ENCODE results near the gene XYLT1. TPM values are rescaled to one million over a fixed set of nuclear protein-coding genes. Genes with fewer than 3 reads are reported as not detected.
"Not testable (repeated sequence)": the region's sequence is repeated elsewhere in the genome, so short reads cannot be mapped to it uniquely, and the experiment has no call there.

Gene XYLT1
- total RNA-seq, 2 experiments from 2014 or later: 46.6 to 50.1 TPM

DNA sequence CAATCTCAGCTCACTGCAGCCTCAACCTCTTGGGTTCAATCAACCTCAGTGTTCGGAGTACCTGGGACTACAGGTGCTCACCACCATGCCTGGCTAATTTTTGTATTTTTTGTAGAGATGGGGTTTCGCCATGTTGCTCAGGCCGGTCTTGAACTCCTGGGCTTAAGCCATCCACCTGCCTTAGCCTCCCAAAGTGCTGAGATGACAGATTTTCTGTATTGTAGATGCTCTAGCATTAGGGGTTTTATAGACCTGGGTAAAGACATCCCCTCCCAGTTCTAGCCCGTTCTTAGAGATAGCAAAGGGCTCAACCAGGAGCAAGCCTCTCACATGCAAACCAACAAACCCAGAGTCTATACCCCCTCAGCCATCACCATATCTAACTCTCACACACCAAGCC is 57.3 kb downstream of the XYLT1 start:
- Mint-ChIP-seq H3K36me3 (ENCODE audit: low read depth) (peaks cover 58% of the 10 kb centered on the region), H3K9me3 (peaks cover 10% of the 10 kb centered on the region), H3K4me1 (peaks cover 65% of the 10 kb centered on the region), H3K4me3 (no peak overlapping the region), H3K27ac (no peak overlapping the region), H3K27me3 (no peaks in the 10 kb centered on the region)
- ChIA-PET POLR2A (no interaction called here), CTCF (no interaction called here)
- no peak for DNase-seq

GRCh38 chr16:17412791-17413190 is 58.0 kb downstream of the XYLT1 start:
- peaks cover 58% of the 10 kb centered on the region for H3K36me3 Mint-ChIP-seq (ENCODE audit: low read depth)
- CTCF ChIA-PET: no interaction called here
- DNase-seq: no peak
- peaks cover 63% of the 10 kb centered on the region for H3K4me1 Mint-ChIP-seq
- peaks cover 7% of the 10 kb centered on the region for H3K9me3 Mint-ChIP-seq
- H3K27me3 Mint-ChIP-seq: no peaks in the 10 kb centered on the region
- POLR2A ChIA-PET: no interaction called here
- H3K4me3 Mint-ChIP-seq: no peak overlapping the region
- H3K27ac Mint-ChIP-seq: no peak overlapping the region

- CTCF ChIA-PET: no interaction called here
- DNase-seq: no peak
- H3K4me3 Mint-ChIP-seq: no peak overlapping the region
- POLR2A ChIA-PET: no interaction called here
- no peaks in the 10 kb centered on the region for H3K27me3 Mint-ChIP-seq
- H3K27ac Mint-ChIP-seq: no peak overlapping the region
- H3K36me3 Mint-ChIP-seq (ENCODE audit: low read depth): peaks cover 54% of the 10 kb centered on the region
- H3K9me3 Mint-ChIP-seq: peaks cover 5% of the 10 kb centered on the region
- peaks cover 57% of the 10 kb centered on the region for H3K4me1 Mint-ChIP-seq
Observed at GRCh38 chr16:17412221-17412620, 58.5 kb downstream of the XYLT1 start.

GRCh38 chr16:17411263-17411662 is 59.5 kb downstream of the XYLT1 start:
- H3K9me3 Mint-ChIP-seq: peaks cover 5% of the 10 kb centered on the region
- DNase-seq: no peak
- no peaks in the 10 kb centered on the region for H3K27me3 Mint-ChIP-seq
- no peak overlapping the region for H3K27ac Mint-ChIP-seq
- no peak overlapping the region for H3K4me3 Mint-ChIP-seq
- peaks cover 49% of the 10 kb centered on the region for H3K4me1 Mint-ChIP-seq
- H3K36me3 Mint-ChIP-seq (ENCODE audit: low read depth): peaks cover 50% of the 10 kb centered on the region
- ChIA-PET CTCF (no interaction called here), POLR2A (no interaction called here)

DNA sequence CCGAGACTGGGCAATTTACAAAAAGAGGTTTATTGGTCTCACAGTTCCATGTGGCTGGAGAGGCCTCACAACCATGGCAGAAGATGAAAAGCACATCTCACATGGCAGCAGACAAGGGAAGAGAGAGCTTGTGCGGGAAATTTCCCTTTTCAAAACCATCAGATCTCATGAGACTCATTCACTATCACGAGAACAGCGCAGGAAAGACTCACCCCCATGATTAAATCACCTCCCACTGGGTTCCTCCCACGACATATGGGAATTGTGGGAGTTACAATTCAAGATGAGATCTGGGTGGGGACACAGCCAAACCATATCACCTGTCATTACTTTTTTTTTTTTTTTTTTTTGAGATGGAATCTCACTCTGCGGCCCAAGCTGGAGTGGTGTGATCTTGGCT is 60.4 kb downstream of the XYLT1 start:
- H3K27ac Mint-ChIP-seq: peak overlapping the region; percentile 21
- POLR2A ChIA-PET, H3K9me3 Mint-ChIP-seq, DNase-seq, H3K27me3 Mint-ChIP-seq, H3K4me3 Mint-ChIP-seq: not testable (repeated sequence)
- CTCF ChIA-PET: interaction anchor here (0.6 kb wide), 1 partner anchor 1929 kb away, joined by 4 read pairs; no protein-coding TSS in a partner anchor
- peaks cover 50% of the 10 kb centered on the region for H3K36me3 Mint-ChIP-seq (ENCODE audit: low read depth)
- peaks cover 42% of the 10 kb centered on the region for H3K4me1 Mint-ChIP-seq

DNA sequence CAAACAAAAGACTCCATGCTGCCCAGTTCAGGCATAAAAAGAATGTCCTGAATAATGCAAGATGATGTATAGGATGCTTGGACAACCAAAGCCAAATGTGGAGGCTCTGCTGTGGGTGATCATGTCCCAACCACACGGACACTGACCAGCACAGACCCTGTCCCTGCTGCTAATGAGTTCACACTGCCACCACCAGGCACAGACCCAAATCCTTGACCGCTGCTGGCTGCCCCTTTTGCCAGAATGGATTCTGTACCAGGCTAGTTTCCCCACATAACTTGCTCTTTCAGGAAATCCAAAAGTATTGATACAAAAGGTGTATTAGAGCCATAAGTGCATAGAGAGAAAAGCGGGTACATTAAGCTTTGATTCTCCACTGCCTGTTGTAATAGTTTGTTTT is 60.9 kb downstream of the XYLT1 start:
- ChIA-PET POLR2A (no interaction called here), CTCF (interaction anchor here (0.6 kb wide), 1 partner anchor 1930 kb away, joined by 4 read pairs; no protein-coding TSS in a partner anchor)
- peaks cover 5% of the 10 kb centered on the region for H3K9me3 Mint-ChIP-seq
- H3K4me1 Mint-ChIP-seq: peaks cover 41% of the 10 kb centered on the region
- no peak overlapping the region for H3K27ac Mint-ChIP-seq
- no peak overlapping the region for H3K4me3 Mint-ChIP-seq
- no peaks in the 10 kb centered on the region for H3K27me3 Mint-ChIP-seq
- H3K36me3 Mint-ChIP-seq (ENCODE audit: low read depth): peaks cover 48% of the 10 kb centered on the region
- DNase-seq: no peak

DNA sequence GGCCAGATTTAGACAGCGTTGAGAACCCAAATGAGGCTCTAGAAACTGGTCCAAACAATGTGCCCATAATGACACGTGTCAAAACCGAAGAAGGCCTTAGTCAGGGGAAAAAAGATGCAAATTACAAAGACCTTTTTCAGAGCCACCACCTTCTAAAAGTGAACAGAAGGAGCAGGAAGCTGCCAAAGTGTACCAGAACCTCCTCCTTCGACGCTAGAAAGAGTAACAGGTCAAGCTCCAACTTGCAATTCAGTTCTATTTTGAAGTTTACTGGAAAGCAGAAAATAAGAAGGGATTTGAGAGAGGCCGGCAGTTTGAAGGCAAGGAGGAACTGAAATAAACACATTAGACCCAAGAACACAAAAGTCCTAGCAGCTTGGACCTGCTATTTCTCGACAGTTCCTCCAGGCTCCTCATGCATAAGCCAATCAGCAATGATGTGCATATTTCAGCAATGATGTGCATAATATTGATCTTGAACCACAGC is 61.8 kb downstream of the XYLT1 start:
- H3K27me3 Mint-ChIP-seq: no peaks in the 10 kb centered on the region
- POLR2A ChIA-PET: no interaction called here

GRCh38 chr16:17408296-17408695 is 62.5 kb downstream of the XYLT1 start:
- ChIA-PET POLR2A (no interaction called here), CTCF (interaction anchor here (1.5 kb wide), 1 partner anchor 31 kb away, joined by 5 read pairs; no protein-coding TSS in a partner anchor)
- Mint-ChIP-seq H3K4me1 (peaks cover 36% of the 10 kb centered on the region), H3K36me3 (ENCODE audit: low read depth) (peaks cover 37% of the 10 kb centered on the region), H3K27me3 (no peaks in the 10 kb centered on the region), H3K9me3 (peaks cover 5% of the 10 kb centered on the region), H3K27ac (no peak overlapping the region), H3K4me3 (no peak overlapping the region)
- no peak for DNase-seq

More for the DNA sequence above, 61.8 kb downstream of the XYLT1 start:
- peaks cover 5% of the 10 kb centered on the region for H3K9me3 Mint-ChIP-seq
- no peak overlapping the region for H3K4me3 Mint-ChIP-seq
- peaks cover 40% of the 10 kb centered on the region for H3K36me3 Mint-ChIP-seq (ENCODE audit: low read depth)
- peaks cover 35% of the 10 kb centered on the region for H3K4me1 Mint-ChIP-seq
- H3K27ac Mint-ChIP-seq: peak overlapping the region; percentile 50
- DNase-seq: no peak
- CTCF ChIA-PET: interaction anchor here (0.7 to 1.5 kb wide), 2 partner anchors 14 to 31 kb away, joined by 3 to 5 read pairs; no protein-coding TSS in a partner anchor

DNA sequence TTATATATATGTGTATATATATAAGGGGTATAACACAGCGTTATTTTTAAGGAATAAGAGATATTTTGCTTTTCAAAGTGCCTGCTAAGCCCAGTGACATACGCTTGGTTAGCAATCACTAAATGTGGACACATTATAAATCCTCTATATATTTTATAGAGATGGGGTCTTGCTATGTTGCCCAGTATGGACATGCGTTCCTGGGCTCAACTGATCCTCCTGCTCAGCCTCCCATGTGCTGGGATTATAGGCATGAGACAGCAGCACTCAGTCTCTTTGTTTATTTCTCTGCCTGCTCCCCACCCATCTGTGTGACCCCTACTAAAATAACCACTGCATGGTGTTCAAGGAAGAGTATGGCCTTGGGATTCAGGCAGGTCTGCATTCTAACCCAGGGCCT is 63.4 kb downstream of the XYLT1 start:
- Mint-ChIP-seq H3K4me3 (no peak overlapping the region), H3K4me1 (peaks cover 31% of the 10 kb centered on the region), H3K36me3 (ENCODE audit: low read depth) (peaks cover 33% of the 10 kb centered on the region), H3K27me3 (no peaks in the 10 kb centered on the region), H3K27ac (no peak overlapping the region), H3K9me3 (peaks cover 5% of the 10 kb centered on the region)
- DNase-seq: no peak
- ChIA-PET POLR2A (no interaction called here), CTCF (no interaction called here)

DNA sequence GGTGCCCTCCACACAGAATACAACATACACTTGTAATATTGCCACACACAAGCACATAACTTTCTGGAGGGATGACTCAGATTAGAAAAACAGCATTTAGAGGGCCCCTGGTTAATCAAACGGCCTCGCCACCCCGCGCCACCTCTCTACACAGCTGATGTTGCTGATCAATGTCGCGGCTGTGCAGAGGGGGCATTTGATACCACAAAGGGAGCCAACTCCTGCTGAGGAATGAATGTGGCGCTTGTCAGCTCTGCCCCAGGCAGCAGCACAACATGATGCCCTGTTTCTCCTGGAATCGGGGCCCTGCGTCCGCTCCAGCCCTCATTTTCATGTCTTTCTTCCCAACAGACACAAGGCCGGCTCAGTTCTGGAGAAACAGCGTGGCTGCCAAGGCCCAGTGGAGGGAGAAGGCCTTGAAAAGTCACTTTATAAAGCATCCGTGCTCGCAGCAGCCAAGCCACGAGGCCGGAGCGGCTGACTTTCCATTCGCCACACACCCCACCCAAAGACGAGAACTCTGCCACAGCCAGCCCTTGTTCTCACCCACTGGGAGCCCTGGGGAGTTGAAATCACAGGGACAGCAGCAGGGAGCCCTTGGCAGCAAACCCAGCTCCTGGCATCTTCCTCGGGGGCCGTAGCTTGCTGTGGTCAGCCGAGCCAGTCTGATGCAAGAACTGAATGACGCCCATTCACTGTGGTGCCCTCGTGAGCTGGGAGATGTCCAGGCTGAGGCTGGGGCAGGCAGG is 65.6 kb downstream of the XYLT1 start:
- H3K27me3 Mint-ChIP-seq: no peaks in the 10 kb centered on the region
- ChIA-PET POLR2A (no interaction called here), CTCF (interaction anchor here (1.6 kb wide), 1 partner anchor 17 kb away, joined by 3 read pairs; no protein-coding TSS in a partner anchor)
- peaks cover 24% of the 10 kb centered on the region for H3K36me3 Mint-ChIP-seq (ENCODE audit: low read depth)
- no peak overlapping the region for H3K4me3 Mint-ChIP-seq
- H3K9me3 Mint-ChIP-seq: peaks cover 4% of the 10 kb centered on the region
- DNase-seq: no peak
- peaks cover 31% of the 10 kb centered on the region for H3K4me1 Mint-ChIP-seq
- no peak overlapping the region for H3K27ac Mint-ChIP-seq

GRCh38 chr16:17403859-17404545 is 66.8 kb downstream of the XYLT1 start:
- no peaks in the 10 kb centered on the region for H3K27me3 Mint-ChIP-seq
- ChIA-PET POLR2A (no interaction called here), CTCF (no interaction called here)
- H3K4me3 Mint-ChIP-seq: no peak overlapping the region
- peaks cover 23% of the 10 kb centered on the region for H3K36me3 Mint-ChIP-seq (ENCODE audit: low read depth)
- peaks cover 27% of the 10 kb centered on the region for H3K4me1 Mint-ChIP-seq
- H3K9me3 Mint-ChIP-seq: peaks cover 1% of the 10 kb centered on the region
- DNase-seq: no peak
- H3K27ac Mint-ChIP-seq: peak overlapping the region; percentile 46

GRCh38 chr16:17403156-17403809 is 67.5 kb downstream of the XYLT1 start:
- CTCF ChIA-PET: no interaction called here
- H3K9me3 Mint-ChIP-seq: no peaks in the 10 kb centered on the region
- peak overlapping the region; percentile 25 for H3K27ac Mint-ChIP-seq
- no peaks in the 10 kb centered on the region for H3K27me3 Mint-ChIP-seq
- no peak overlapping the region for H3K4me3 Mint-ChIP-seq
- POLR2A ChIA-PET: no interaction called here
- H3K4me1 Mint-ChIP-seq: peaks cover 27% of the 10 kb centered on the region
- peaks cover 22% of the 10 kb centered on the region for H3K36me3 Mint-ChIP-seq (ENCODE audit: low read depth)
- no peak for DNase-seq

GRCh38 chr16:17397499-17397891 is 73.3 kb downstream of the XYLT1 start:
- no peak overlapping the region for H3K4me3 Mint-ChIP-seq
- DNase-seq: no peak
- no peak overlapping the region for H3K27ac Mint-ChIP-seq
- H3K4me1 Mint-ChIP-seq: peaks cover 40% of the 10 kb centered on the region
- peaks cover 44% of the 10 kb centered on the region for H3K36me3 Mint-ChIP-seq (ENCODE audit: low read depth)
- ChIA-PET POLR2A (no interaction called here), CTCF (interaction anchor here (0.6 to 0.7 kb wide), 3 partner anchors 36 to 96 kb away, joined by 3 to 6 read pairs (median 5); no protein-coding TSS in a partner anchor)
- H3K9me3 Mint-ChIP-seq: peaks cover 10% of the 10 kb centered on the region
- H3K27me3 Mint-ChIP-seq: no peaks in the 10 kb centered on the region

Measured in activated CD4-positive, alpha-beta T cell treated with anti-CD3 and anti-CD28 coated beads, Interleukin-2, amount 10 ng/mL, durations not matched to agents 7 days and 5 days (primary cell).